ENCODE measurements around the gene DTX3. TPM values are rescaled to one million over a fixed set of nuclear protein-coding genes. Genes with fewer than 3 reads are reported as not detected.

Gene DTX3
- total RNA-seq, 1 experiment from 2014 or later: 57.0 TPM

- Mint-ChIP-seq H3K4me1 (no peaks in the 10 kb centered on the region), H3K27ac (no peak overlapping the region), H3K36me3 (peaks cover 13% of the 10 kb centered on the region), H3K27me3 (ENCODE audit: low read depth) (no peaks in the 10 kb centered on the region), H3K9me3 (no peaks in the 10 kb centered on the region), H3K4me3 (no peak overlapping the region)
- no peak for ATAC-seq
- ChIA-PET CTCF (no interaction called here), POLR2A (no interaction called here)
- TF ChIP-seq MYBL2 (CRISPR knock-in tag; IDR thresholded peaks at IDR 0.05) (no peak), ESRRA (CRISPR knock-in tag; IDR thresholded peaks at IDR 0.05; ENCODE audit: borderline replicate concordance) (no peak), OVOL2 (CRISPR knock-in tag; IDR thresholded peaks at IDR 0.05; ENCODE audit: borderline replicate concordance) (no peak), RORB (CRISPR knock-in tag; IDR thresholded peaks at IDR 0.05) (no peak), E2F5 (CRISPR knock-in tag; IDR thresholded peaks at IDR 0.05) (no peak), AFF4 (CRISPR knock-in tag; IDR thresholded peaks at IDR 0.05; ENCODE audit: borderline replicate concordance) (no peak), TEAD4 (CRISPR knock-in tag; IDR thresholded peaks at IDR 0.05) (no peak), ZBTB43 (CRISPR knock-in tag; IDR thresholded peaks at IDR 0.05) (no peak)
- DNase-seq (ENCODE audit: low spot score): no peak
Measured at GRCh38 chr12:57564178-57564740, 40.4 kb upstream of the DTX3 start.

- Mint-ChIP-seq H3K9me3 (no peaks in the 10 kb centered on the region), H3K36me3 (peaks cover 36% of the 10 kb centered on the region), H3K27me3 (ENCODE audit: low read depth) (no peaks in the 10 kb centered on the region), H3K4me3 (no peak overlapping the region), H3K27ac (no peak overlapping the region), H3K4me1 (no peaks in the 10 kb centered on the region)
- CTCF ChIA-PET: no interaction called here
- DNase-seq (ENCODE audit: low spot score): no peak
- POLR2A ChIA-PET: no interaction called here
- ATAC-seq: no peak
- TF ChIP-seq ESRRA (CRISPR knock-in tag; IDR thresholded peaks at IDR 0.05; ENCODE audit: borderline replicate concordance): no peak
- TF ChIP-seq E2F5 (CRISPR knock-in tag; IDR thresholded peaks at IDR 0.05): no peak
- TF ChIP-seq SMAD3 (CRISPR knock-in tag; IDR thresholded peaks at IDR 0.05; ENCODE audit: borderline replicate concordance): no peak
- TF ChIP-seq GTF2I (CRISPR knock-in tag; conservative IDR thresholded peaks at IDR 0.05): no peak
- TF ChIP-seq OVOL2 (CRISPR knock-in tag; IDR thresholded peaks at IDR 0.05; ENCODE audit: borderline replicate concordance): no peak
- no peak for TF ChIP-seq CBFB (CRISPR knock-in tag; IDR thresholded peaks at IDR 0.05; ENCODE audit: low read depth)
- no peak for TF ChIP-seq ZNF423 (CRISPR knock-in tag; IDR thresholded peaks at IDR 0.05)
- TF ChIP-seq ZBTB43 (CRISPR knock-in tag; IDR thresholded peaks at IDR 0.05): no peak
- TF ChIP-seq JUN (CRISPR knock-in tag; IDR thresholded peaks at IDR 0.05): no peak
- TF ChIP-seq EMX1 (CRISPR knock-in tag; IDR thresholded peaks at IDR 0.05): no peak
- no peak for TF ChIP-seq PREB (CRISPR knock-in tag; IDR thresholded peaks at IDR 0.05; ENCODE audit: borderline replicate concordance)
- TF ChIP-seq HMGXB4 (CRISPR knock-in tag; IDR thresholded peaks at IDR 0.05): no peak
- no peak for TF ChIP-seq CREM (CRISPR knock-in tag; IDR thresholded peaks at IDR 0.05)
- no peak for TF ChIP-seq ERG (CRISPR knock-in tag; IDR thresholded peaks at IDR 0.05)
Measured at GRCh38 chr12:57568838-57569237, 35.8 kb upstream of the DTX3 start.
